GM13976 (cell line): Measurements from ENCODE around the gene CDH26.

ENCODE experiments used
- DNase-seq: peaks from one replicate; pipeline ENCODE4 v3.0.0; 2012; ENCODE audit warnings: low spot score
- CTCF ChIP-seq: IDR thresholded peaks from 2 replicates; pipeline ENCODE4 v1.5.1; 2012; ENCODE audit warnings: borderline replicate concordance, mild to moderate bottlenecking; ENCODE audit not compliant: insufficient read depth; ENCODE audit errors: extremely low read depth, missing control alignments, control extremely low read depth
- in situ Hi-C: fragments of 300-500 bp; cut with MboI; formaldehyde crosslinking; loops from one replicate; pipeline ENCODE4 v1.12.0; 2022; ENCODE audit warnings: low sequenced_read_pairs, mixed read lengths, inconsistent platforms; ENCODE audit not compliant: unreplicated experiment

CDH26 gene

GRCh38 chr20:60046860-60047259, 88.6 kb downstream of the CDH26 start:
- TF ChIP-seq CTCF, result no peak
- no peak for DNase-seq
- in situ Hi-C loops, result no loop called here

- no peak for DNase-seq
- no peak for TF ChIP-seq CTCF
- in situ Hi-C loops, result no loop called here
These were observed 90.7 kb downstream of the CDH26 start for GRCh38 chr20:60048634-60049521.

GRCh38 chr20:60049601-60050000, 91.4 kb downstream of the CDH26 start:
- no peak for TF ChIP-seq CTCF
- in situ Hi-C loops, result no loop called here
- DNase-seq, result no peak

- TF ChIP-seq CTCF, result no peak
- no peak for DNase-seq
- in situ Hi-C loops, result no loop called here
These were observed 92.1 kb downstream of the CDH26 start for GRCh38 chr20:60050193-60050947.

- in situ Hi-C loops, result no loop called here
- DNase-seq, result no peak
- no peak for TF ChIP-seq CTCF
These were observed 93.7 kb downstream of the CDH26 start for GRCh38 chr20:60051911-60052310.

GRCh38 chr20:60052322-60052721, 94.1 kb downstream of the CDH26 start:
- in situ Hi-C loops, result no loop called here

More at GRCh38 chr20:60052322-60052721, 94.1 kb downstream of the CDH26 start:
- DNase-seq, result no peak
- no peak for TF ChIP-seq CTCF
